MM.1S (cell line): Measurements from ENCODE around the gene PLCZ1.
"Not testable (repeated sequence)": the region's sequence is repeated elsewhere in the genome, so short reads cannot be mapped to it uniquely, and the experiment has no call there.

Experiments used
- DNase-seq: peaks from one replicate; pipeline ENCODE4 v3.0.0-alpha.2; 2015
- H2AFZ ChIP-seq: fragments of 300-600 bp; sonication (generic); 2 replicates; pipeline ENCODE4 v1.6.0; 2016; ENCODE audit warnings: antibody characterized with exemption, low read length
- H3F3A ChIP-seq: fragments of 300-600 bp; sonication (generic); 2 replicates; pipeline ENCODE4 v1.6.1; 2016; ENCODE audit warnings: mild to moderate bottlenecking, antibody characterized with exemption, low read length, moderate library complexity, mixed read lengths; ENCODE audit not compliant: insufficient read depth
- H3K27ac ChIP-seq: fragments of 300-600 bp; sonication (generic); 2 replicates; pipeline ENCODE4 v1.5.1; 2016; ENCODE audit warnings: mild to moderate bottlenecking, low read length
- H3K27me3 ChIP-seq: fragments of 300-600 bp; sonication (generic); replicated peaks from 2 replicates; pipeline ENCODE4 v1.6.0; 2016; ENCODE audit warnings: low read length; ENCODE audit not compliant: insufficient read depth
- H3K36me3 ChIP-seq: fragments of 300-600 bp; sonication (generic); replicated peaks from 2 replicates; pipeline ENCODE4 v1.6.1; 2016; ENCODE audit warnings: mild to moderate bottlenecking, low read length, mixed read lengths; ENCODE audit not compliant: insufficient read depth
- H3K4me1 ChIP-seq: fragments of 300-600 bp; sonication (generic); 2 replicates; pipeline ENCODE4 v1.6.1; 2016; ENCODE audit warnings: low read length, mixed read lengths
- H3K4me2 ChIP-seq: fragments of 300-600 bp; sonication (generic); 2 replicates; pipeline ENCODE4 v1.6.0; 2016; ENCODE audit warnings: low read depth, low read length
- H3K4me3 ChIP-seq: fragments of 300-600 bp; sonication (generic); 2 replicates; pipeline ENCODE4 v1.5.1; 2016; ENCODE audit warnings: low read length, mixed read lengths
- H3K79me2 ChIP-seq: fragments of 300-600 bp; sonication (generic); 2 replicates; pipeline ENCODE4 v1.6.1; 2016; ENCODE audit warnings: mixed run types, low read length, mixed read lengths
- H3K9ac ChIP-seq: fragments of 300-600 bp; sonication (generic); 2 replicates; pipeline ENCODE4 v1.6.1; 2016; ENCODE audit warnings: low read length, mixed read lengths
- H3K9me2 ChIP-seq: fragments of 300-600 bp; sonication (generic); replicated peaks from 2 replicates; pipeline ENCODE4 v1.6.1; 2016; ENCODE audit warnings: mild to moderate bottlenecking, low read length, mixed read lengths; ENCODE audit not compliant: insufficient read depth
- H3K9me3 ChIP-seq: fragments of 300-600 bp; sonication (generic); replicated peaks from 2 replicates; pipeline ENCODE4 v1.6.1; 2016; ENCODE audit warnings: mild to moderate bottlenecking, low read length, mixed read lengths; ENCODE audit not compliant: insufficient read depth
- H4K20me1 ChIP-seq: fragments of 300-600 bp; sonication (generic); 2 replicates; pipeline ENCODE4 v1.6.1; 2016; ENCODE audit warnings: mild to moderate bottlenecking, low read length, moderate library complexity, mixed read lengths; ENCODE audit not compliant: insufficient read depth
- CTCF ChIP-seq: fragments of 300-600 bp; sonication (generic); IDR thresholded peaks from 2 replicates; pipeline ENCODE4 v1.5.1; 2016; ENCODE audit warnings: antibody characterized with exemption, low read length, mixed read lengths
- EZH2 ChIP-seq: fragments of 300-600 bp; sonication (generic); optimal IDR thresholded peaks from 2 replicates; pipeline ENCODE3; 2017; ENCODE audit warnings: low read depth, mild to moderate bottlenecking, antibody characterized with exemption, low read length, mixed read lengths
- EZH2phosphoT487 ChIP-seq: fragments of 300-600 bp; sonication (generic); IDR thresholded peaks from 2 replicates; pipeline ENCODE4 v1.6.1; 2018; ENCODE audit warnings: antibody characterized with exemption, low read length

PLCZ1 gene

GRCh38 chr12:18696971-18697602 lies 40.7 kb downstream of the PLCZ1 start:
- DNase-seq = no peak
- H3K4me2 ChIP-seq = no peak overlapping the region
- H3K36me3 ChIP-seq = no peaks in the 10 kb centered on the region
- H3K9ac ChIP-seq = no peak overlapping the region
- no peaks in the 10 kb centered on the region for H3K9me3 ChIP-seq
- no peaks in the 10 kb centered on the region for H3K4me1 ChIP-seq
- H2AFZ ChIP-seq = no peak overlapping the region
- H3F3A ChIP-seq = no peaks in the 10 kb centered on the region
- no peak overlapping the region for H3K4me3 ChIP-seq
- no peaks in the 10 kb centered on the region for H3K27me3 ChIP-seq
- no peak for TF ChIP-seq CTCF
- TF ChIP-seq EZH2phosphoT487 = no peak
- no peak for TF ChIP-seq EZH2
- no peak overlapping the region for H3K27ac ChIP-seq
- no peaks in the 10 kb centered on the region for H4K20me1 ChIP-seq
- H3K9me2 ChIP-seq = no peaks in the 10 kb centered on the region
- H3K79me2 ChIP-seq = no peaks in the 10 kb centered on the region

GRCh38 chr12:18693986-18694385 lies 43.8 kb downstream of the PLCZ1 start:
- H2AFZ ChIP-seq, H3K4me2 ChIP-seq, H3K9ac ChIP-seq, H3K9me3 ChIP-seq, DNase-seq, H4K20me1 ChIP-seq, H3K36me3 ChIP-seq, H3K4me3 ChIP-seq, H3K4me1 ChIP-seq, H3K27me3 ChIP-seq, H3F3A ChIP-seq, H3K79me2 ChIP-seq, H3K27ac ChIP-seq, H3K9me2 ChIP-seq: not testable (repeated sequence)

GRCh38 chr12:18690653-18691052 lies 47.2 kb downstream of the PLCZ1 start:
- H2AFZ ChIP-seq = no peak overlapping the region
- no peaks in the 10 kb centered on the region for H4K20me1 ChIP-seq
- no peaks in the 10 kb centered on the region for H3K9me2 ChIP-seq
- H3K4me3 ChIP-seq = no peak overlapping the region
- H3K36me3 ChIP-seq = no peaks in the 10 kb centered on the region
- no peaks in the 10 kb centered on the region for H3K4me1 ChIP-seq
- no peak for TF ChIP-seq EZH2
- TF ChIP-seq EZH2phosphoT487 = no peak
- no peaks in the 10 kb centered on the region for H3K79me2 ChIP-seq
- H3K27ac ChIP-seq = no peak overlapping the region
- no peak for DNase-seq
- no peaks in the 10 kb centered on the region for H3K9me3 ChIP-seq
- no peaks in the 10 kb centered on the region for H3F3A ChIP-seq
- no peak overlapping the region for H3K9ac ChIP-seq
- no peak overlapping the region for H3K4me2 ChIP-seq
- H3K27me3 ChIP-seq = no peaks in the 10 kb centered on the region

GRCh38 chr12:18689771-18690170 lies 48.0 kb downstream of the PLCZ1 start:
- Histone ChIP-seq H3K4me2 (no peak overlapping the region), H4K20me1 (no peaks in the 10 kb centered on the region), H3K4me3 (no peak overlapping the region), H3K27ac (no peak overlapping the region), H3K9ac (no peak overlapping the region), H3K4me1 (no peaks in the 10 kb centered on the region), H3K27me3 (no peaks in the 10 kb centered on the region), H3K79me2 (no peaks in the 10 kb centered on the region), H2AFZ (no peak overlapping the region), H3K9me2 (no peaks in the 10 kb centered on the region), H3F3A (no peaks in the 10 kb centered on the region), H3K9me3 (no peaks in the 10 kb centered on the region), H3K36me3 (no peaks in the 10 kb centered on the region)
- no peak for DNase-seq
- TF ChIP-seq EZH2phosphoT487 (no peak), EZH2 (no peak), CTCF (no peak)
